ENCODE measurements around the gene RMND5B. TPM values are rescaled to one million over a fixed set of nuclear protein-coding genes. Genes with fewer than 3 reads are reported as not detected.

RMND5B gene
- total RNA-seq, 1 donor from 2014 or later, result 22.9 TPM

DNA sequence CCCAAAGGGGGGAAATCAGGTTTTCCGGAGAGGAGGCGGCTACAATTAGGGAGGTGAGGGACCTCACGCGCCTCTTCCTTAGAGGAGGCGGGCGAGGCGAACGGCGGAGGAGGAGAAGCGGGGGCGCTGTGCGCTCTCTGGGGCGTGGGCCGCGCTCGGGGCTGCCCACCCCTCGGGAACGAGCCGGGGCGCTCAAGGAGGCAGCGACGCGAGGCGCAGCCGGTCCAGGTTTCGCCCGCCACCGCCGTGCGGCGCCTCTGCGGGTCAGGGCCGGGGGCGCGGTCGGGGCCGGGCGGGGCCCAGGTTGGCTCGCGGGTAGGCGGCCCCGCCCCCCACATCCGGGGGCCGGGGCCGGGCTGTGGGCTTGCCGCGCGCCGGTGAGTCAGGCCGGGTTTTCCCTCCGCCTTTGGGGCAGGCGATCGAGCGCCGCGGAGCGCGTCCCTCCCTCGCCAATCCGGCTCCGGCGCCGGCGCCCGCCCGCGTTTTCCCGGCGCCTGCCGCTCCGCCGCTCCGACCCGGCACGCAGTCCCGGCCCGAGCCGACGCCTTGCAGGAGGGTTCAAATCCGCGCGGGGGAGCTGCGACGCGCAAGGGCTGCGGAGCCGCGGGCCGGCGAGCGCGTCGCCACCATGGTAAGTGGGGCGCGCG, 17.6 kb upstream of the RMND5B start, which contains the start of gene N4BP3:
Gene N4BP3 (plus strand): TSS at position 392 of the 647 bp plus-strand sequence. CDS start 6,052 bp downstream, outside the sequence.
- no peak for DNase-seq (ENCODE audit: low spot score)
- ATAC-seq, result peak; percentile 38

DNA sequence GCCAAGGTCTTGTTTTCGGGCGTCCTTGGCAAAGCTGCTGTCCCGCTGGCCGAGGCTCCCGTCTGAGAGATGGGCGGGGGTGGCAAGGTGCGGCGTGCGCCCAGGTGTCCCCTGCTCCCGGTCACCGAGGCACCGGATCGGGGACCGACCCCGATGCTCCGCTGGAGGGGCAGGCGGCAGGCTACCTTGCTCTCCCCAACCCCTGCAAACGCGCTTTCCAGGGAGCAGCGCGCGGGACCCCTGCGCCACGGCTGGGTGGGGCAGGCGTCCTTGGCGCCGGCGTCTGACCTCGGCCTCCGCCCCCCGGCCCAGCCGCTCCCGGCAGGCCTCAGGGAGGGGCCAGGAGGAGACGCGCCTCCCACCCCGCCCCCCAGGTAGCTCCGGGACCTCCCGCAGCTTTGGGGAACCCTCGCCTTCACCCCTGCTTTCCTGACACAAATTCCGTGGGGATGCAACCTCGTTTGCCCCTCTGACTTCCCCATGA, 16.9 kb upstream of the RMND5B start:
- DNase-seq (ENCODE audit: low spot score) (no peak), ATAC-seq (no peak)

DNA sequence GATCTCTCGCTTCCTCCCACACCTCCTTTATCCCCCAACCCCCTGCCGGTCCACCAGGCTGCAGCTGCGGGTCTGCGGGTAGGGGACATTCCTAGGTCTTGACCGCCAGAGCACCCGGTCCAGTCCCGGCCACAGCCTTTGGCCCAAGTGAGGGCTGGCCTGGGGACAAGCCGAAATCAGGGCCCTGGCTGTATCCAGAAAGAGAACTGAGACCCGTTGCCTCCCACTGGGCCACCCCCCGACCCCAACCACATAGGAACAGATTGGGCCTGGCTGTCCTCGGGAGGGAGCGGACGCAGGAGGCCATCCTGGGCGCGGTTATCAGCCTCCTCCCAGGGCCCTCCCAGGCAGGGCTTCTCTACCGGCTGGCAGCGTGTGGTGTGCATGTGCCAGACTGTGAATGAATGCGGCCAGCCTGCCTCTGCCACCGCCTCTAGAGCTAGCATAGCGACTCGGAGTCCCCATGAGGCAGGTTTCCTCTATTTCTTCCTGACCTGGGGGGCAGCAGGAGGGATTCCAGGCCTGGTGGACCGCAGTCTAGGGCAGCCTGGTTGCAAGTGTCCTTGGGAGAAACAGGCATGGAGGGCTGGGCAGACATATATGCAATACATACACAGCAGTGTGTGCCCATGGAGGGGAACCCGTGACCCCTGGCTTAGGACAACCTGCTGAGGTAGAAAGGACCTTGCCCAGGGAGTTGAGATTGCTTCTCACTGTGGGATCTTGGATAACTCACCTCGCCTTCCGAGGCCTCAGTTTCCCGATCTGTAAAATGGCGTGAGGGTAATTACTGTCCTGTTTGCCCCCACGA, 16.3 kb upstream of the RMND5B start:
- no peak for DNase-seq (ENCODE audit: low spot score)

DNA sequence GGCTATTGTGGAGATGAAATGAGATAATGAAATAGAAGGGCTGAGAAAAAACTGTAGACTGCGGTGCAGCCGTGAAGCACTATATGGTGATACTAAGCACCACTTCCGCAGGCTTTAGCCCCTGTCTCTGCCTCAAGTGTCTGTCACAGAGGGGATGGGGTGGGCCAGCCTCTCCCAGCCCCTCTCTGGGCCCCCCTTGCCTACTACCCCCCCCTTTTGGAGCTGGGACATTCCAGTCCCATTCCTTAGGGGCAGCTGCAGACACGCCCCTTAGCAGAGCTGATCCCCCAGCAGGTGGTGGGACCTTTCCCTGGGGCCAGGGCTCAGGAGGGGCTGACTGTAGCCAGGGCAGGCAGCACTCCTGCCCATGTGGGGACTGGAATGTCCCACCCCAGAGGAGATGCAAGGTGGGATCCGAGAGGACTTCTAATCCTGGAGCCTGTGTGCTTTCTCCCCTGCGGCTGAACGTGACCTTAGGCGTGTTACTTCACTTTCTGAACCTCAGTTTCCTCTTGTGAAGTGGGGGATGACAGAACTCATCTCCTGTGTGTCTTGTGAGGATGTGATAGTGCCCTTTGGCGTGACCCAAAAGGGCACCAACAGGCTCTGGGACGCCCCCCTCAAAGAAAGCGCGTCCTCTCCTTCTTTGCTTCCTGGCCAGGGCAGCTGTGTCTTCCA, 15.5 kb upstream of the RMND5B start:
- DNase-seq (ENCODE audit: low spot score) (no peak), ATAC-seq (no peak)

More for the DNA sequence above, 16.3 kb upstream of the RMND5B start:
- ATAC-seq, result peak; percentile 47

GRCh38 chr5:178115814-178116142, 15.0 kb upstream of the RMND5B start:
- DNase-seq (ENCODE audit: low spot score), result no peak
- no peak for ATAC-seq

GRCh38 chr5:178116143-178116885, 14.5 kb upstream of the RMND5B start:
- ATAC-seq, result no peak

DNA sequence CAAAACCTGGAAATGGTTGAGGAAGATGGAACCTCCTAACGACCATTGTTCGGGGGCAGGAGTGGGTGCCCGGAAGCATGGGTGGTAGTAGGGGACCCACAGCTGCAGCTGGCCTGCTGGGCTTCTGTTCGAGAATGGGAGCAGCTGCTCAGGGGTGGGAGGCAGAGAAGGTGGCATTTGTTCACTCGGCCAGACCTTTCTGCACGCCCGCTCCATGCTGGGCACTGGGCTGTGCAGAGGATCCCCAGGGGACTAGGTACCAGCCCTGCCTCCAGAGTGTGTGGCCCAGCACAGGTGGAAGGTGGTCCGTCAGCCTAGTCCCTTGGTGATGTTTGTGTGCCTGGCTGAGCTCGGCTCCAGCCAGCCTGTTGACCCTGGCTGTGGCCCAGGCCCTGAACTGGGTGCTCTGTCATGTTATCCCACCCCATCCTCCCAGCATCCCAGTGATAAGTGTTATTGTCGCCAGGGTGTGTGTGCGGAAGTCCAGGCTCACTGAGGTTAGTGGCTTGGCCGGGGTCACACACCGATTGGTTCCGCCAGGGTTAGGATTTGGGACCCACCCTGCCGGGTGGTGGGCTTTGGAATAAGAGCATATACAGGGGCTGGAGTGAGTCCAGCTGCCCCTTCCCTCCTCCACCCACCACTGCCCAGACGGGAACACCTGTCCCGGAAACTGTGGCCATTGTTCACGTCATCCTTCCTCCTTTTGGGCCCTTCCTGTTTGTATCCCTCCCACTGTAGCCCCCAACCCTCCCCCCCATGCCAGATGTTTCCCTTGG, 12.7 kb upstream of the RMND5B start:
- no peak for ATAC-seq
- DNase-seq (ENCODE audit: low spot score), result no peak

More at GRCh38 chr5:178116143-178116885, 14.5 kb upstream of the RMND5B start:
- no peak for DNase-seq (ENCODE audit: low spot score)

DNA sequence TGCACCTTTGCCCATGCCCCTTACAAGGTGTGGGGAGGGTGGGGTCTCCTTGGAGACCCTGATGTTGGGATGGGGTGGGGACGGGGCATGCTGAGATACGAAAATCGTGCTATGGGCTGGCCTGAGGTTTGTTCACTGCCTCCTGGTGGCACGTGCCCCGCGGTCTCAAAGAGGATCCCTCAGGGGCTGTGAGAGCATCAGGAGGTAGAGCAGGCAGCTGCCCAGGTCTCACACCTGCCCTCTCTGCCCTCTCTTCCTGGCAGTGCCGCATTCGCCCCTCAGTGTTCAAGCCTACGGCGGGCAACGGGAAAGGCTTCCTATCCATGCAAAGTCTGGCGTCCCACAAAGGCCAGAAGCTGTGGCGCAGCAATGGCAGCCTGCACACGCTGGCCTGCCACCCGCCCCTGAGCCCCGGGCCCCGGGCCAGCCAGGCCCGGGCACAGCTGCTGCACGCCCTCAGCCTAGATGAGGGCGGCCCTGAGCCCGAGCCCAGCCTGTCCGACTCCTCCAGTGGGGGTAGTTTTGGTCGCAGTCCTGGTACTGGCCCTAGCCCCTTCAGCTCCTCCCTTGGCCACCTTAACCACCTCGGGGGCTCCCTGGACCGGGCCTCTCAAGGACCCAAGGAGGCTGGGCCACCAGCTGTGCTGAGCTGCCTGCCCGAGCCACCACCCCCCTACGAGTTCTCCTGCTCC, 10.8 kb upstream of the RMND5B start:
- no peak for ATAC-seq
- no peak for DNase-seq (ENCODE audit: low spot score)

DNA sequence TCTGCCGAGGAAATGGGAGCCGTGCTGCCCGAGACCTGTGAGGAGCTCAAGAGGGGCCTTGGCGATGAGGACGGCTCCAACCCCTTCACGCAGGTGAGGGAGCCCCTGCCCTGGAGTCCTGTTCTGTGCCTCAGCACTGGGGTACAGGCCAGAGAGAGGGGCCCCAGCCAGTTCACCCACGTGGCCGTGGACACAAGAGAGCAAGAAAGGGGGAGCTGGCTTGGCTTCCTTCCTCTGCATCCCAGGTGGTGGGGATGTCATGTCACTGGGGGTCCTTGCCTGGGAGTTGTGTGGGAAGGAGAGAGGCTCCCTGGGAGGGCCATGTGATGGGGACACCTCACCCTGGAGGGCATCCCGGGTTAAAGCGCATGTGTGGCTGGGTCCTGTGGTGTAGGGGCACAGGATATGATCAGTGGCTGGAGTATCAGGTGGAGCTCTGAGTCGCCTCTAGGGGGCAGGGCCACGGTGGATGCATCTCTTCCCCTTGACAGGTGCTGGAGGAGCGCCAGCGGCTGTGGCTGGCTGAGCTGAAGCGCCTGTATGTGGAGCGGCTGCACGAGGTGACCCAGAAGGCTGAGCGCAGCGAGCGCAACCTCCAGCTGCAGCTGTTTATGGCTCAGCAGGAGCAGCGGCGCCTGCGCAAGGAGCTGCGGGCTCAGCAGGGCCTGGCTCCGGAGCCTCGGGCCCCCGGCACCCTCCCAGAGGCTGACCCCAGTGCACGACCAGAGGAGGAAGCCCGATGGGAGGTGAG, 10.0 kb upstream of the RMND5B start:
- peak; percentile 76 for DNase-seq (ENCODE audit: low spot score)
- peak; percentile 91 for ATAC-seq

- DNase-seq (ENCODE audit: low spot score) (no peak), ATAC-seq (no peak)
These were observed 9.2 kb upstream of the RMND5B start for GRCh38 chr5:178121391-178122276.

DNA sequence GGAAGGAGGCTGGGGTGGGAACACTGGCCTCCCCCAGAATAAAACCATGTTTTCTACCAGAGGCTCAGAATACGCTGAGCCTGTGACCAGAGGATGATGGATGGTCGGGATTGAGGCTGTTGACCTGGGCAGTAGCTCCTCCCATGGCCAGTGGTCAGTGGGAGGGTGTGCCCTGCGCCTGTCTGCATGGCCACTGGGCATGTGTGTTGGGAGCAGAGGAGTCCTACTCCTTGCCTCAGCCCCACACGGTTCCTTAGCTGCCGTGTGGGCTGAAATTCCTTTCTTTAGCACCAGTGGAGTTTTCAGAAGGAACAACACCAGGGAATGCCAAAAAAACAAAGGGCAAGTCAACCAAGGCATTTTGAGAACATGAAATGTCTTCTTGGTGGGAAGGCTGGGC, 8.5 kb upstream of the RMND5B start:
- no peak for DNase-seq (ENCODE audit: low spot score)
- no peak for ATAC-seq

GRCh38 chr5:178123094-178123965, 7.5 kb upstream of the RMND5B start:
- DNase-seq (ENCODE audit: low spot score) (no peak), ATAC-seq (no peak)

GRCh38 chr5:178123966-178124925, 6.6 kb upstream of the RMND5B start:
- ATAC-seq, result no peak
- DNase-seq (ENCODE audit: low spot score), result no peak

- DNase-seq (ENCODE audit: low spot score), result no peak
- no peak for ATAC-seq
These were observed 5.4 kb upstream of the RMND5B start for GRCh38 chr5:178125253-178125906.

DNA sequence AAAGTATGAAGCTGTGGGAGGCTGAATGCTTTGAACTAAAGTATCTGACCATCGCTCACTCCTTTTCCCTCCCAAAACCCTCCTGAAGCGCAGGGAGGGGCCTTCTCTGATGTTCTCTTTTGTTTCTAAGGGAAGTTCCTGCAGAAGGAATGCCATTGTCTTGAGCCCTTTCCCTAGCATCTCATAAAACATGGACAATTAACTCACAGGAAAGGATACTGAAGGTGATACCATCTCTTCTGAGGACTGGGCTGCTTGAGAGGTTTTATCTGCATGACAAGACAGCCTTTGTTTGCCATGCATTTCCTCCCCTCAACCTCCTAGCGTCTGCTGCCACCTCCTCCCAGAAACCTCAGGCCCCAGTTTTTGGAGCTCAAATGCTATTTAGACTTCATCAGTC, 4.3 kb upstream of the RMND5B start:
- no peak for DNase-seq (ENCODE audit: low spot score)
- no peak for ATAC-seq

Measured in left lobe of liver (tissue), 2 donors.